ENCODE data around the gene ZNF618. TPM values are rescaled to one million over a fixed set of nuclear protein-coding genes. Genes with fewer than 3 reads are reported as not detected.

The ZNF618 gene
- total RNA-seq, 4 donors from 2014 or later: 2.9 to 5.8 (median 4.2) TPM

- WGBS: 59% methylated on average over 8 of the region's 16 CpGs
- TF ChIP-seq EP300 (IDR thresholded peaks at IDR 0.05) (no peak), POLR2A (IDR thresholded peaks at IDR 0.05) (no peak), POLR2AphosphoS5 (IDR thresholded peaks at IDR 0.05) (no peak), CTCF (IDR thresholded peaks at IDR 0.05) (no peak)
- Histone ChIP-seq H3K27ac (no peak within 1 kb of the TSS), H3K4me3 (no peak within 1 kb of the TSS), H3K4me1 (peaks cover 7% of the 10 kb centered on the region), H3K9me3 (no peaks in the 10 kb centered on the region), H3K27me3 (peaks cover 22% of the 10 kb centered on the region), H3K36me3 (no peaks in the 10 kb centered on the region)
- DNase-seq (ENCODE audit: low spot score in 2 of 2): peak in 1 of 2 donors; percentile 51
These were observed 202.1 kb downstream of the ZNF618 start, which contains the start of gene AMBP for GRCh38 chr9:114078021-114078780. Gene AMBP, minus strand, starts transcription at chr9:114078300. Its CDS starts 91 bp downstream, at chr9:114078209.

- 72% methylated on average over 7 of the region's 7 CpGs for WGBS
- Histone ChIP-seq H3K9me3 (no peaks in the 10 kb centered on the region), H3K4me3 (no peak overlapping the region), H3K4me1 (peaks cover 9% of the 10 kb centered on the region), H3K27ac (no peak overlapping the region), H3K27me3 (peaks cover 22% of the 10 kb centered on the region), H3K36me3 (no peaks in the 10 kb centered on the region)
- no peak for DNase-seq (ENCODE audit: low spot score in 2 of 2)
- no peak for TF ChIP-seq POLR2AphosphoS5 (IDR thresholded peaks at IDR 0.05)
- no peak for TF ChIP-seq POLR2A (IDR thresholded peaks at IDR 0.05)
- no peak for TF ChIP-seq CTCF (IDR thresholded peaks at IDR 0.05)
- no peak for TF ChIP-seq EP300 (IDR thresholded peaks at IDR 0.05)
These were observed 202.7 kb downstream of the ZNF618 start for GRCh38 chr9:114078781-114079156.

GRCh38 chr9:114080195-114080772, 204.2 kb downstream of the ZNF618 start:
- no peak for TF ChIP-seq POLR2A (IDR thresholded peaks at IDR 0.05)
- TF ChIP-seq CTCF (IDR thresholded peaks at IDR 0.05): no peak
- no peak for TF ChIP-seq POLR2AphosphoS5 (IDR thresholded peaks at IDR 0.05)
- TF ChIP-seq EP300 (IDR thresholded peaks at IDR 0.05): no peak
- Histone ChIP-seq H3K27ac (no peak overlapping the region), H3K36me3 (no peaks in the 10 kb centered on the region)

GRCh38 chr9:114080773-114081440, 204.8 kb downstream of the ZNF618 start:
- DNase-seq (ENCODE audit: low spot score in 2 of 2): peak in 1 of 2 donors; percentile 70
- 93% methylated on average over 7 of the region's 7 CpGs for WGBS
- Histone ChIP-seq H3K4me3 (no peak overlapping the region), H3K9me3 (no peaks in the 10 kb centered on the region), H3K36me3 (no peaks in the 10 kb centered on the region), H3K27ac (no peak overlapping the region), H3K27me3 (peaks cover 18% of the 10 kb centered on the region), H3K4me1 (peaks cover 9% of the 10 kb centered on the region)
- TF ChIP-seq POLR2A (IDR thresholded peaks at IDR 0.05): no peak
- no peak for TF ChIP-seq POLR2AphosphoS5 (IDR thresholded peaks at IDR 0.05)
- TF ChIP-seq CTCF (IDR thresholded peaks at IDR 0.05): no peak
- TF ChIP-seq EP300 (IDR thresholded peaks at IDR 0.05): no peak

More at GRCh38 chr9:114080195-114080772, 204.2 kb downstream of the ZNF618 start:
- Histone ChIP-seq H3K9me3 (no peaks in the 10 kb centered on the region), H3K4me3 (no peak overlapping the region), H3K4me1 (peaks cover 9% of the 10 kb centered on the region), H3K27me3 (peaks cover 22% of the 10 kb centered on the region)
- 94% methylated on average over 5 of the region's 5 CpGs for WGBS
- no peak for DNase-seq (ENCODE audit: low spot score in 2 of 2)
